Activated CD4-positive, alpha-beta memory T cell treated with anti-CD3 and anti-CD28 coated beads, Interleukin-2, amount 10 ng/mL, durations not matched to agents 7 days and 5 days (primary cell): Measurements from ENCODE around the gene MAG. TPM values are rescaled to one million over a fixed set of nuclear protein-coding genes. Genes with fewer than 3 reads are reported as not detected.

ENCODE experiments used
- CTCF ChIA-PET: fragments of 350-600 bp; sonication (Branson Sonifier 250); formaldehyde crosslinking; loops from one replicate; lab custom pipeline; 2021; ENCODE audit warnings: antibody characterized with exemption, inconsistent platforms; lab: Charles Lee
- POLR2A ChIA-PET: fragments of 350-600 bp; sonication (Branson Sonifier 250); formaldehyde crosslinking; loops from one replicate; lab custom pipeline; 2021; ENCODE audit warnings: antibody characterized with exemption; lab: Charles Lee
- DNase-seq: peaks from one replicate; pipeline ENCODE4 v3.0.0-alpha.2; 2020
- H3K27ac Mint-ChIP-seq: one replicate; pipeline ENCODE4 v1.8.0; 2021; ENCODE audit warnings: mild to moderate bottlenecking, mixed read lengths
- H3K27me3 Mint-ChIP-seq: one replicate; pipeline ENCODE4 v1.8.0; 2021; ENCODE audit warnings: mixed read lengths
- H3K36me3 Mint-ChIP-seq: one replicate; pipeline ENCODE4 v1.8.0; 2021; ENCODE audit warnings: low read depth, mixed read lengths
- H3K4me1 Mint-ChIP-seq: one replicate; pipeline ENCODE4 v1.8.0; 2021; ENCODE audit warnings: mixed read lengths
- H3K4me3 Mint-ChIP-seq: one replicate; pipeline ENCODE4 v1.8.0; 2021; ENCODE audit warnings: mild to moderate bottlenecking, mixed read lengths
- H3K9me3 Mint-ChIP-seq: one replicate; pipeline ENCODE4 v1.8.0; 2021; ENCODE audit warnings: mixed read lengths
- total RNA-seq, 2 experiments: library from RNA; stranded (reverse); gene quantifications; one replicate each; pipeline ENCODE4 v1.2.3, GENCODE V29; 2021

MAG gene
- total RNA-seq, 2 experiments from 2014 or later: not detected

GRCh38 chr19:35362261-35363000, 70.5 kb downstream of the MAG start:
- ChIA-PET CTCF (interaction anchor here (0.9 kb wide), 1 partner anchor 9 kb away, joined by 3 read pairs; no protein-coding TSS in a partner anchor), POLR2A (no interaction called here)
- Mint-ChIP-seq H3K4me1 (peaks cover 9% of the 10 kb centered on the region), H3K27ac (no peak overlapping the region), H3K36me3 (no peaks in the 10 kb centered on the region), H3K9me3 (no peaks in the 10 kb centered on the region), H3K27me3 (peaks cover 19% of the 10 kb centered on the region), H3K4me3 (no peak overlapping the region)
- DNase-seq: no peak

GRCh38 chr19:35363001-35363590, 71.1 kb downstream of the MAG start:
- no peak for DNase-seq
- no peak overlapping the region for H3K4me3 Mint-ChIP-seq
- POLR2A ChIA-PET: no interaction called here
- CTCF ChIA-PET: interaction anchor here (0.9 kb wide), 1 partner anchor 10 kb away, joined by 3 read pairs; no protein-coding TSS in a partner anchor
- no peaks in the 10 kb centered on the region for H3K9me3 Mint-ChIP-seq
- peaks cover 25% of the 10 kb centered on the region for H3K27me3 Mint-ChIP-seq
- H3K4me1 Mint-ChIP-seq: peaks cover 3% of the 10 kb centered on the region
- no peaks in the 10 kb centered on the region for H3K36me3 Mint-ChIP-seq
- H3K27ac Mint-ChIP-seq: no peak overlapping the region

Other genes with a start within 250 kb of the MAG start
- not detected for gene FXYD3, start 176.3 kb upstream of the MAG start, total RNA-seq
- gene LGI4, start 157.1 kb upstream of the MAG start, total RNA-seq: under 1 TPM; 0.55 to 0.68 TPM
- 1 to 10 TPM; 3.3 to 3.6 TPM for gene FXYD1, start 153.3 kb upstream of the MAG start, total RNA-seq
- 1 to 10 TPM; 8.3 to 8.8 TPM for gene FXYD7, start 148.9 kb upstream of the MAG start, total RNA-seq
- gene FXYD5, start 137.4 kb upstream of the MAG start, total RNA-seq: 100 to 1,000 TPM; 588 to 589 TPM
- gene FAM187B, start 63.4 kb upstream of the MAG start, total RNA-seq: not detected
- 10 to 100 TPM; 13.2 to 13.3 TPM for gene LSR, start 43.2 kb upstream of the MAG start, total RNA-seq
- gene USF2, start 23.2 kb upstream of the MAG start, total RNA-seq: 100 to 1,000 TPM; 164 to 172 TPM
- gene HAMP, start 9.6 kb upstream of the MAG start, total RNA-seq: under 1 TPM; 0.38 to 0.43 TPM
- under 1 TPM; 0.63 to 0.76 TPM for gene CD22, start 37.0 kb downstream of the MAG start, total RNA-seq
- not detected for gene FFAR1, start 55.7 kb downstream of the MAG start, total RNA-seq
- under 1 TPM; 0.63 to 0.78 TPM for gene FFAR3, start 66.3 kb downstream of the MAG start, total RNA-seq
- under 1 TPM in 1 of 2 experiments, not detected in 1; 0.13 TPM for gene GPR42, start 78.9 kb downstream of the MAG start, total RNA-seq
- gene FFAR2, start 156.1 kb downstream of the MAG start, total RNA-seq: not detected
- gene KRTDAP, start 198.3 kb downstream of the MAG start, total RNA-seq: not detected
- not detected for gene DMKN, start 221.5 kb downstream of the MAG start, total RNA-seq
- not detected for gene SBSN, start 236.2 kb downstream of the MAG start, total RNA-seq
- not detected for gene GAPDHS, start 241.3 kb downstream of the MAG start, total RNA-seq